HL-60 (cell line): ENCODE results near the gene VWA5A.
A peak's percentile ranks its signal among the peaks of the same experiment; 100 is the strongest.

Experiments
- DNase-seq, 2 experiments: peaks; one replicate each; pipeline ENCODE4 v3.0.0-alpha.2; 2010 to 2020; ENCODE audit warnings: low read depth in 1 of 2, low spot score in 1 of 2
- H3K27ac ChIP-seq: fragments of 250-450 bp; sonication (Bioruptor Pico); replicated peaks from 2 replicates; pipeline ENCODE4 v1.5.1; 2020; ENCODE audit warnings: mild to moderate bottlenecking, moderate library complexity
- H3K27me3 ChIP-seq: fragments of 250-450 bp; sonication (Bioruptor Pico); 2 replicates; pipeline ENCODE4 v1.5.1; 2021; ENCODE audit warnings: mild to moderate bottlenecking, moderate library complexity; ENCODE audit not compliant: insufficient read depth, poor library complexity, severe bottlenecking
- H3K4me3 ChIP-seq: replicated peaks from 2 replicates; pipeline ENCODE4 v1.5.1; 2011; ENCODE audit warnings: mild to moderate bottlenecking, control low read depth, low read length; ENCODE audit not compliant: insufficient read depth
- GABPA ChIP-seq: IDR thresholded peaks from 2 replicates; pipeline ENCODE4 v1.6.1; 2012; ENCODE audit warnings: low read depth
- POLR2AphosphoS5 ChIP-seq: IDR thresholded peaks from 2 replicates; pipeline ENCODE4 v1.6.1; 2012; ENCODE audit warnings: low read depth
- SPI1 ChIP-seq: IDR thresholded peaks from 2 replicates; pipeline ENCODE4 v1.6.1; 2012; ENCODE audit warnings: low read depth, mild to moderate bottlenecking, borderline replicate concordance
- TF ChIP-seq, protein P1 (sequence below): IDR thresholded peaks from 2 replicates; pipeline ENCODE4 v1.6.1; 2012; ENCODE audit warnings: low read depth; ENCODE audit not compliant: insufficient replicate concordance
- TF ChIP-seq, protein P2 (sequence below): IDR thresholded peaks from one replicate; pipeline ENCODE4 v1.5.1; 2011; ENCODE audit warnings: low read length, control low read depth, inconsistent platforms; ENCODE audit not compliant: insufficient read depth

The VWA5A gene

DNA sequence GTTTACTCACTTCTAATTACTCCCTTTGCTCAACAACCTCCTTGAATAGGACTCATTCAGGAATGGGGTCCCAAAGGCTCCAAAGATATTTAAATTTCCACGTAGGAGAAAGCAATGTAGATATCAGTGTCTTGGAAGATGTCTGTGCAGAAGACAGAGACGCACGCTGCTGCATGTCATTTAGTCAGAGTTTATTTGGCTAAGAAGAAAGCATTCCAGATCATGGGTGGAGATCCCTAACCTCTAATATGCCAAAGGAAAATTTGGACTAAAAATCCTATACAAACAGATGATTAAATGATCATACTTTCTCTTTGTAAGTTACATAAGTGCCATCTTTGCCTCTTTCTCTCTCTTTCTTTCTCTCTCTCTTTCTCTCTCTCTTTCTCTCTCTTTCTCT lies 67.8 kb downstream of the VWA5A start, which contains the start of gene OR10D3:
OR10D3 (plus strand) TSS at position 278 of the 400 bp plus-strand sequence. CDS start 1,925 bp downstream, outside the sequence.
- Histone ChIP-seq H3K4me3 (no peak within 1 kb of the TSS), H3K27ac (no peak within 1 kb of the TSS), H3K27me3 (no peaks in the 10 kb centered on the region)
- DNase-seq = no peak
- TF ChIP-seq, protein P1, sequence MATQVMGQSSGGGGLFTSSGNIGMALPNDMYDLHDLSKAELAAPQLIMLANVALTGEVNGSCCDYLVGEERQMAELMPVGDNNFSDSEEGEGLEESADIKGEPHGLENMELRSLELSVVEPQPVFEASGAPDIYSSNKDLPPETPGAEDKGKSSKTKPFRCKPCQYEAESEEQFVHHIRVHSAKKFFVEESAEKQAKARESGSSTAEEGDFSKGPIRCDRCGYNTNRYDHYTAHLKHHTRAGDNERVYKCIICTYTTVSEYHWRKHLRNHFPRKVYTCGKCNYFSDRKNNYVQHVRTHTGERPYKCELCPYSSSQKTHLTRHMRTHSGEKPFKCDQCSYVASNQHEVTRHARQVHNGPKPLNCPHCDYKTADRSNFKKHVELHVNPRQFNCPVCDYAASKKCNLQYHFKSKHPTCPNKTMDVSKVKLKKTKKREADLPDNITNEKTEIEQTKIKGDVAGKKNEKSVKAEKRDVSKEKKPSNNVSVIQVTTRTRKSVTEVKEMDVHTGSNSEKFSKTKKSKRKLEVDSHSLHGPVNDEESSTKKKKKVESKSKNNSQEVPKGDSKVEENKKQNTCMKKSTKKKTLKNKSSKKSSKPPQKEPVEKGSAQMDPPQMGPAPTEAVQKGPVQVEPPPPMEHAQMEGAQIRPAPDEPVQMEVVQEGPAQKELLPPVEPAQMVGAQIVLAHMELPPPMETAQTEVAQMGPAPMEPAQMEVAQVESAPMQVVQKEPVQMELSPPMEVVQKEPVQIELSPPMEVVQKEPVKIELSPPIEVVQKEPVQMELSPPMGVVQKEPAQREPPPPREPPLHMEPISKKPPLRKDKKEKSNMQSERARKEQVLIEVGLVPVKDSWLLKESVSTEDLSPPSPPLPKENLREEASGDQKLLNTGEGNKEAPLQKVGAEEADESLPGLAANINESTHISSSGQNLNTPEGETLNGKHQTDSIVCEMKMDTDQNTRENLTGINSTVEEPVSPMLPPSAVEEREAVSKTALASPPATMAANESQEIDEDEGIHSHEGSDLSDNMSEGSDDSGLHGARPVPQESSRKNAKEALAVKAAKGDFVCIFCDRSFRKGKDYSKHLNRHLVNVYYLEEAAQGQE = no peak
- TF ChIP-seq, protein P2, sequence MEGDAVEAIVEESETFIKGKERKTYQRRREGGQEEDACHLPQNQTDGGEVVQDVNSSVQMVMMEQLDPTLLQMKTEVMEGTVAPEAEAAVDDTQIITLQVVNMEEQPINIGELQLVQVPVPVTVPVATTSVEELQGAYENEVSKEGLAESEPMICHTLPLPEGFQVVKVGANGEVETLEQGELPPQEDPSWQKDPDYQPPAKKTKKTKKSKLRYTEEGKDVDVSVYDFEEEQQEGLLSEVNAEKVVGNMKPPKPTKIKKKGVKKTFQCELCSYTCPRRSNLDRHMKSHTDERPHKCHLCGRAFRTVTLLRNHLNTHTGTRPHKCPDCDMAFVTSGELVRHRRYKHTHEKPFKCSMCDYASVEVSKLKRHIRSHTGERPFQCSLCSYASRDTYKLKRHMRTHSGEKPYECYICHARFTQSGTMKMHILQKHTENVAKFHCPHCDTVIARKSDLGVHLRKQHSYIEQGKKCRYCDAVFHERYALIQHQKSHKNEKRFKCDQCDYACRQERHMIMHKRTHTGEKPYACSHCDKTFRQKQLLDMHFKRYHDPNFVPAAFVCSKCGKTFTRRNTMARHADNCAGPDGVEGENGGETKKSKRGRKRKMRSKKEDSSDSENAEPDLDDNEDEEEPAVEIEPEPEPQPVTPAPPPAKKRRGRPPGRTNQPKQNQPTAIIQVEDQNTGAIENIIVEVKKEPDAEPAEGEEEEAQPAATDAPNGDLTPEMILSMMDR = no peak
- TF ChIP-seq SPI1 (no peak), POLR2AphosphoS5 (no peak), GABPA (no peak)

DNA sequence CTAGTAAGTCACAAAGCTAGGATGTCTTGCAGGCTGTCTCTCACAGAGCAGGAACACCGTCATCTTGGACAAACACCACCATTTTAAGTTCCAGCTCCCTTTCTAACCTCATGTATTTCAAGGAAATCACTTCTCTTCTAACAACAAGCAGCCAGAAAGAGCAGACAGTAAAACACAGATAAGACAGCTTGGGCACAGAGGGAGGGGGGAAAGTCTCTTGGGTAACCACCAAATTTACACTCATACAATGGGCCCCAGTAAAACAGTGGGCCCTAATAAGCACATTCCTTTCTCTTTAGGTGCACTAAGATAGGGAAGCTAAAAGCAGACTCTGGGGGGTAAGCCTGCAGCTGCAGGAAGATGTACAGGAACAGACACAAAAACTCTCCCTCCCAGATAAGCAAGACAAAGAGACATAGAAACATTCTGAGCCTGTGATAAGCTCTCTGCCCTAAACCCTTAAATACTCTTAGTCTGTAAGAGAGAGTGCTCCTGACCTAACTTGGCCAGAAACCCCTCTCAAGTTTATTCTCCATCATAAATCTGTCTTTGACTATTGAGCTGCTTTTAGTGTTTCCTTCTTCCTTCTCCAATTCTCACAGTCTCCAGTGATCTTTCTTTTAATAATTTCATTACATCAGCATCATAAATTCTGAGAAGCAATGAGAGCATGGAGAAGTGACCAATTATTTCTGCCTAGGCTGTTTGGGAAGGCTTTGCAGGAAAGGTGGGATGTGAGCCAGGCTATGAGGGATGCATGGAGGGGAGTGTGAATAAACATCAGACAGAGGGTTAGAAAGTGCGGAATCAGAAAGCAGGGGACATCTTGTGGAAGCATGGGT lies 75.3 kb downstream of the VWA5A start:
- TF ChIP-seq, protein P2 = no peak
- TF ChIP-seq, protein P1 = no peak
- TF ChIP-seq GABPA (no peak), POLR2AphosphoS5 (no peak), SPI1 (no peak)
- H3K4me3 ChIP-seq = no peak overlapping the region
- no peak for DNase-seq
- no peak overlapping the region for H3K27ac ChIP-seq
- no peaks in the 10 kb centered on the region for H3K27me3 ChIP-seq

DNA sequence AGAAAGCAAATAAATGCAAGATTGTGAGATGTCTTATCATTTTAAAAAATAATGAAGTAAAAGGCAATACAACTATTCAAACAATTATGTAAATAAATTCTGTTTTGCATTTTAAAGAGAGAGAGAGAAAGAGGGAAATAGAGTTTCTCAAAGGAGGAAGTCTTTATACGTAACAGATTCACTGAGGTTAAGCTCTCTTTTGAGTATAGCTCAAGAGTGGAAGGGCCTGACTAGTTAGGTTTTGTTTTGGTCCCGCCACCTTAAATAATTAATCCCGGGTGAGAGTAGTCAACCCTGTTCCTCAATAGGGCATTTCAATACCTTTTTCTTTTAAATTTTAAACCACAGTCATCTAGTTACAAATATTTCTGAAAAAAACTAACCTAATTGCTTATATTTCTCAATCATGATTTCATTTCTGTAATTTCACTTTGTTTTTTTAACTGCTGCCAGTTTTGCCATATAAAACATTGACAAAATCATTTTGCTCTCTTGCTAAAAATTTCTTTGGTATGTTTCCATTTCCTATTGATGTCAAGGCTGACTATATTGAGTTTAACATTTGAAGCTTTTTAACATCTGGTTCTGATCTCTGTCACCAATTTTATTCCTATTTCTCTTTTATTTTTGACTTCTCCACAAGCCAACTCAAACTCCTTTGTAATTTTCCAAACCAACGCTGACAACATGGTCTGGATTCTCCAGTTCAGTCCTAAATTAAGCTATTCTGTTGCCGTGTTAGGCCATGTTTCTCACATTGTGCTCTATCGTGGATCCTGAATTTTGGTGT lies 78.2 kb downstream of the VWA5A start:
- Histone ChIP-seq H3K27me3 (no peaks in the 10 kb centered on the region), H3K27ac (no peak overlapping the region), H3K4me3 (no peak overlapping the region)
- no peak for DNase-seq
- TF ChIP-seq, protein P1 = no peak
- TF ChIP-seq SPI1 (peak; percentile 61), GABPA (no peak), POLR2AphosphoS5 (no peak)
- TF ChIP-seq, protein P2 = no peak
